IMR-90 (cell line): ENCODE results near the gene MRPS5. TPM values are rescaled to one million over a fixed set of nuclear protein-coding genes. Genes with fewer than 3 reads are reported as not detected.
A peak's percentile ranks its signal among the peaks of the same experiment; 100 is the strongest.

Source experiments
- ELK1 ChIP-seq: fragments of 150-350 bp; IDR thresholded peaks from 2 replicates; pipeline ENCODE4 v1.6.1; 2016; ENCODE audit warnings: low read depth, mild to moderate bottlenecking, low read length, moderate library complexity, borderline replicate concordance
- MAFK ChIP-seq: IDR thresholded peaks from 2 replicates; pipeline ENCODE4 v1.6.1; 2012; ENCODE audit warnings: low read depth, low read length, improper control_type of control experiment
- POLR2A ChIP-seq: IDR thresholded peaks from 2 replicates; pipeline ENCODE4 v1.6.1; 2012; ENCODE audit warnings: mild to moderate bottlenecking, low read depth, low read length
- RCOR1 ChIP-seq: IDR thresholded peaks from 2 replicates; pipeline ENCODE4 v1.6.1; 2012; ENCODE audit warnings: mild to moderate bottlenecking, low read length, improper control_type of control experiment; ENCODE audit not compliant: insufficient replicate concordance
- polyA plus RNA-seq, 3 experiments: library from polyadenylated mRNA; depleted of rRNA; stranded (reverse); fragments of >200 nt; gene quantifications; 2 replicates each; pipeline ENCODE4 v1.2.3, GENCODE V29; 2012; ENCODE audit warnings: low replicate concordance in 1 of 3
- total RNA-seq: library from RNA; depleted of rRNA; stranded (reverse); fragments of >200 nt; gene quantifications from 2 replicates; pipeline ENCODE4 v1.2.3, GENCODE V29; 2012

The MRPS5 gene
- total and polyA plus RNA-seq, 2 of the 4 experiments (the other 2 are of a cell fraction), result 27.6 to 44.1 TPM

GRCh38 chr2:95121407-95122196 is at the start of gene MRPS5 (continued):
- TF ChIP-seq RCOR1, result no peak
- peak; percentile 58 for TF ChIP-seq POLR2A
- TF ChIP-seq ELK1, result no peak
- no peak for TF ChIP-seq MAFK
